ENCODE measurements around the gene SUSD1. TPM values are rescaled to one million over a fixed set of nuclear protein-coding genes. Genes with fewer than 3 reads are reported as not detected.
A peak's percentile ranks its signal among the peaks of the same experiment; 100 is the strongest.

SUSD1 gene
- total and polyA plus RNA-seq, 9 of the 15 experiments (the other 6 are each of a cell fraction or from before 2014, with no cell fraction given), result 10.9 to 44.4 (median 36.1) TPM

DNA sequence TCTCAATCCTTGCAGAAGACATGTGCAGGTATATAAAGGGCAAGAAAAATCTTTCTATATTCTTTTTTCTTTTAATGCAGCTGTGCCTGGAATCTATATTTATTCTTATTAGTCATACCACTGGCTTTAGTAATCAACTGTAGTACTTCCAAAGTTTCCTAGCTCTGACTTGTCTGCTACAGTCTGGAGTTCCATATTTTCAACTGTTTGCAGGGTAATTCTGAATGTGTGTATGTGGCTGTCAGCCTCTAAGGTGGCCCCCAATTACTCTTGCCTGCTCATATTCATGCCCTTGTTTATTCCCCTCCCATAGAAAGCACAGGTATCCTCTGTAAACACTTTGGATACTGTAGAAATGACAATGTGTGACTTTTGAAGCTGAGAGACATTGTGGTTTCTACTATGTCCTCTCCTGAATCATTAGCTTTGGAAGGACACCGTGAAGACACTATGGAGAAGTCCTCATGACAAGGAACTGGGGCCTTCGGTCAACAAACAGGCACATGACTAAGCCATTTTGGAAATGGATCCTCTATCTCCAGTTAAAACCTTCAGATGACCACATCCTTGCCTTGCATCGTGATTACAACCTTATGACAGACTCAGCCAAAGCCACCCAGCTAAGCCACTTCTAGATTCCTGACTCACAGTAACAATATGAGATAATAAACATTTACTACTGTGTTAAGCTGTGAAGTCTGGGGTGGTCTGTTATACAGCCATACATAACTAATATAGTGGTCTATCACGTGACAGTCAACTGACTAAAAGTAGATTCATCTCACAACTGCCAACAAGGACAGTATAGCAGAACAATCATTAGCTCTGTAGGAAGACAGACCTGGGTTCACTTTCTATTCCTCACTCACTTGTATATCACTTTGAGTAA lies 49.5 kb upstream of the SUSD1 start (continued):
- TF ChIP-seq, protein P1, sequence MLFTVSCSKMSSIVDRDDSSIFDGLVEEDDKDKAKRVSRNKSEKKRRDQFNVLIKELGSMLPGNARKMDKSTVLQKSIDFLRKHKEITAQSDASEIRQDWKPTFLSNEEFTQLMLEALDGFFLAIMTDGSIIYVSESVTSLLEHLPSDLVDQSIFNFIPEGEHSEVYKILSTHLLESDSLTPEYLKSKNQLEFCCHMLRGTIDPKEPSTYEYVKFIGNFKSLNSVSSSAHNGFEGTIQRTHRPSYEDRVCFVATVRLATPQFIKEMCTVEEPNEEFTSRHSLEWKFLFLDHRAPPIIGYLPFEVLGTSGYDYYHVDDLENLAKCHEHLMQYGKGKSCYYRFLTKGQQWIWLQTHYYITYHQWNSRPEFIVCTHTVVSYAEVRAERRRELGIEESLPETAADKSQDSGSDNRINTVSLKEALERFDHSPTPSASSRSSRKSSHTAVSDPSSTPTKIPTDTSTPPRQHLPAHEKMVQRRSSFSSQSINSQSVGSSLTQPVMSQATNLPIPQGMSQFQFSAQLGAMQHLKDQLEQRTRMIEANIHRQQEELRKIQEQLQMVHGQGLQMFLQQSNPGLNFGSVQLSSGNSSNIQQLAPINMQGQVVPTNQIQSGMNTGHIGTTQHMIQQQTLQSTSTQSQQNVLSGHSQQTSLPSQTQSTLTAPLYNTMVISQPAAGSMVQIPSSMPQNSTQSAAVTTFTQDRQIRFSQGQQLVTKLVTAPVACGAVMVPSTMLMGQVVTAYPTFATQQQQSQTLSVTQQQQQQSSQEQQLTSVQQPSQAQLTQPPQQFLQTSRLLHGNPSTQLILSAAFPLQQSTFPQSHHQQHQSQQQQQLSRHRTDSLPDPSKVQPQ (CRISPR knock-in tag; IDR thresholded peaks at IDR 0.05; ENCODE audit: borderline replicate concordance), result no peak
- TF ChIP-seq FOXP1 (CRISPR knock-in tag; IDR thresholded peaks at IDR 0.05), result 0 out of 2 replicates have a peak, but pooled peaks have one; percentile 60
- TF ChIP-seq MCM5 (IDR thresholded peaks at IDR 0.05; ENCODE audit: low read depth), result no peak
- no peak for TF ChIP-seq NFIX (CRISPR knock-in tag; IDR thresholded peaks at IDR 0.05; ENCODE audit: low read depth)
- peak; percentile 83 for TF ChIP-seq NFRKB (IDR thresholded peaks at IDR 0.05; ENCODE audit: low read depth)
- no peak for TF ChIP-seq PTBP1 (IDR thresholded peaks at IDR 0.05; ENCODE audit: low read depth, low read length)
- TF ChIP-seq, protein P2, sequence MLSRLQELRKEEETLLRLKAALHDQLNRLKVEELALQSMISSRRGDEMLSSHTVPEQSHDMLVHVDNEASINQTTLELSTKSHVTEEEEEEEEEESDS (CRISPR knock-in tag; IDR thresholded peaks at IDR 0.05), result no peak
- TF ChIP-seq, protein P3, sequence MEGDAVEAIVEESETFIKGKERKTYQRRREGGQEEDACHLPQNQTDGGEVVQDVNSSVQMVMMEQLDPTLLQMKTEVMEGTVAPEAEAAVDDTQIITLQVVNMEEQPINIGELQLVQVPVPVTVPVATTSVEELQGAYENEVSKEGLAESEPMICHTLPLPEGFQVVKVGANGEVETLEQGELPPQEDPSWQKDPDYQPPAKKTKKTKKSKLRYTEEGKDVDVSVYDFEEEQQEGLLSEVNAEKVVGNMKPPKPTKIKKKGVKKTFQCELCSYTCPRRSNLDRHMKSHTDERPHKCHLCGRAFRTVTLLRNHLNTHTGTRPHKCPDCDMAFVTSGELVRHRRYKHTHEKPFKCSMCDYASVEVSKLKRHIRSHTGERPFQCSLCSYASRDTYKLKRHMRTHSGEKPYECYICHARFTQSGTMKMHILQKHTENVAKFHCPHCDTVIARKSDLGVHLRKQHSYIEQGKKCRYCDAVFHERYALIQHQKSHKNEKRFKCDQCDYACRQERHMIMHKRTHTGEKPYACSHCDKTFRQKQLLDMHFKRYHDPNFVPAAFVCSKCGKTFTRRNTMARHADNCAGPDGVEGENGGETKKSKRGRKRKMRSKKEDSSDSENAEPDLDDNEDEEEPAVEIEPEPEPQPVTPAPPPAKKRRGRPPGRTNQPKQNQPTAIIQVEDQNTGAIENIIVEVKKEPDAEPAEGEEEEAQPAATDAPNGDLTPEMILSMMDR (IDR thresholded peaks at IDR 0.05 in 2 of 3, conservative IDR thresholded peaks at IDR 0.05 in 1 of 3; ENCODE audit: insufficient read depth in 2 of 3, low read depth in 1 of 3, low read length in 3 of 3), result no peak
- TF ChIP-seq CHCHD3 (CRISPR knock-in tag; IDR thresholded peaks at IDR 0.05), result no peak
- TF ChIP-seq XRCC4 (IDR thresholded peaks at IDR 0.05; ENCODE audit: extremely low read depth, insufficient read depth, insufficient read length), result no peak
- TF ChIP-seq TAF15 (IDR thresholded peaks at IDR 0.05; ENCODE audit: low read depth, low read length), result no peak
- TF ChIP-seq CBFB (CRISPR knock-in tag; IDR thresholded peaks at IDR 0.05), result no peak
- peak; percentile 81; the same call in 1 of the 2 replicates for TF ChIP-seq LEF1 (IDR thresholded peaks at IDR 0.05)
- no peak for TF ChIP-seq ZFP30 (CRISPR knock-in tag; IDR thresholded peaks at IDR 0.05; ENCODE audit: borderline replicate concordance)
- TF ChIP-seq, protein P4, sequence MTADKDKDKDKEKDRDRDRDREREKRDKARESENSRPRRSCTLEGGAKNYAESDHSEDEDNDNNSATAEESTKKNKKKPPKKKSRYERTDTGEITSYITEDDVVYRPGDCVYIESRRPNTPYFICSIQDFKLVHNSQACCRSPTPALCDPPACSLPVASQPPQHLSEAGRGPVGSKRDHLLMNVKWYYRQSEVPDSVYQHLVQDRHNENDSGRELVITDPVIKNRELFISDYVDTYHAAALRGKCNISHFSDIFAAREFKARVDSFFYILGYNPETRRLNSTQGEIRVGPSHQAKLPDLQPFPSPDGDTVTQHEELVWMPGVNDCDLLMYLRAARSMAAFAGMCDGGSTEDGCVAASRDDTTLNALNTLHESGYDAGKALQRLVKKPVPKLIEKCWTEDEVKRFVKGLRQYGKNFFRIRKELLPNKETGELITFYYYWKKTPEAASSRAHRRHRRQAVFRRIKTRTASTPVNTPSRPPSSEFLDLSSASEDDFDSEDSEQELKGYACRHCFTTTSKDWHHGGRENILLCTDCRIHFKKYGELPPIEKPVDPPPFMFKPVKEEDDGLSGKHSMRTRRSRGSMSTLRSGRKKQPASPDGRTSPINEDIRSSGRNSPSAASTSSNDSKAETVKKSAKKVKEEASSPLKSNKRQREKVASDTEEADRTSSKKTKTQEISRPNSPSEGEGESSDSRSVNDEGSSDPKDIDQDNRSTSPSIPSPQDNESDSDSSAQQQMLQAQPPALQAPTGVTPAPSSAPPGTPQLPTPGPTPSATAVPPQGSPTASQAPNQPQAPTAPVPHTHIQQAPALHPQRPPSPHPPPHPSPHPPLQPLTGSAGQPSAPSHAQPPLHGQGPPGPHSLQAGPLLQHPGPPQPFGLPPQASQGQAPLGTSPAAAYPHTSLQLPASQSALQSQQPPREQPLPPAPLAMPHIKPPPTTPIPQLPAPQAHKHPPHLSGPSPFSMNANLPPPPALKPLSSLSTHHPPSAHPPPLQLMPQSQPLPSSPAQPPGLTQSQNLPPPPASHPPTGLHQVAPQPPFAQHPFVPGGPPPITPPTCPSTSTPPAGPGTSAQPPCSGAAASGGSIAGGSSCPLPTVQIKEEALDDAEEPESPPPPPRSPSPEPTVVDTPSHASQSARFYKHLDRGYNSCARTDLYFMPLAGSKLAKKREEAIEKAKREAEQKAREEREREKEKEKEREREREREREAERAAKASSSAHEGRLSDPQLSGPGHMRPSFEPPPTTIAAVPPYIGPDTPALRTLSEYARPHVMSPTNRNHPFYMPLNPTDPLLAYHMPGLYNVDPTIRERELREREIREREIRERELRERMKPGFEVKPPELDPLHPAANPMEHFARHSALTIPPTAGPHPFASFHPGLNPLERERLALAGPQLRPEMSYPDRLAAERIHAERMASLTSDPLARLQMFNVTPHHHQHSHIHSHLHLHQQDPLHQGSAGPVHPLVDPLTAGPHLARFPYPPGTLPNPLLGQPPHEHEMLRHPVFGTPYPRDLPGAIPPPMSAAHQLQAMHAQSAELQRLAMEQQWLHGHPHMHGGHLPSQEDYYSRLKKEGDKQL (CRISPR knock-in tag; IDR thresholded peaks at IDR 0.05; ENCODE audit: borderline replicate concordance), result no peak
- no peak for TF ChIP-seq ZNF384 (IDR thresholded peaks at IDR 0.05; ENCODE audit: low read depth, low read length)
- peak; percentile 59; the same call in 1 of the 2 replicates for TF ChIP-seq CREM (IDR thresholded peaks at IDR 0.05; ENCODE audit: low read depth)
- peak; percentile 48 for TF ChIP-seq ZNF24 (IDR thresholded peaks at IDR 0.05)

Measured in K562 (cell line).